RWPE1 (cell line): ENCODE measurements around the gene ACP3.

Experiments
- CTCF ChIA-PET: fragments of 350-600 bp; sonication (Branson Sonifier 250); formaldehyde crosslinking; extraction: SDS; loops from one replicate; lab custom pipeline; 2021; lab: Yijun Ruan, JAX
- POLR2A ChIA-PET: fragments of 400-600 bp; formaldehyde crosslinking; extraction: SDS; loops from one replicate; lab custom pipeline; 2020; ENCODE audit warnings: antibody characterized with exemption; ENCODE audit not compliant: low non-redundant PET; lab: Yijun Ruan, JAX
- DNase-seq: peaks from one replicate; pipeline ENCODE4 v3.0.0; 2012; ENCODE audit warnings: low spot score
- H3K27ac ChIP-seq: fragments of 450-650 bp; 2 replicates; pipeline ENCODE4 v1.5.1; 2017
- CTCF ChIP-seq: fragments of 450-650 bp; conservative IDR thresholded peaks from 2 replicates; pipeline ENCODE4 v1.5.1; 2017; ENCODE audit warnings: low read depth, mild to moderate bottlenecking

The ACP3 gene

GRCh38 chr3:132407025-132407424, 89.8 kb downstream of the ACP3 start:
- no peak for TF ChIP-seq CTCF
- CTCF ChIA-PET, result interaction anchor here (0.6 kb wide), 1 partner anchor 138 kb away, joined by 3 read pairs; no protein-coding TSS in a partner anchor
- POLR2A ChIA-PET, result no interaction called here
- H3K27ac ChIP-seq, result no peak overlapping the region
- no peak for DNase-seq
